LNCaP clone FGC (cell line): ENCODE results near the gene PRSS56.

ENCODE experiments used
- DNase-seq: peaks from one replicate; pipeline ENCODE4 v3.0.0-alpha.2; 2011; ENCODE audit warnings: low read depth
- H3K4me3 ChIP-seq: 2 replicates; pipeline ENCODE4 v1.5.1; 2011; ENCODE audit warnings: mild to moderate bottlenecking, low read depth, low read length, control low read depth
- TF ChIP-seq, protein P1 (sequence below): IDR thresholded peaks from 2 replicates; pipeline ENCODE4 v1.5.1; 2012; ENCODE audit warnings: mild to moderate bottlenecking; ENCODE audit not compliant: control insufficient read depth, insufficient read depth; ENCODE audit errors: extremely low read depth

Gene PRSS56

DNA sequence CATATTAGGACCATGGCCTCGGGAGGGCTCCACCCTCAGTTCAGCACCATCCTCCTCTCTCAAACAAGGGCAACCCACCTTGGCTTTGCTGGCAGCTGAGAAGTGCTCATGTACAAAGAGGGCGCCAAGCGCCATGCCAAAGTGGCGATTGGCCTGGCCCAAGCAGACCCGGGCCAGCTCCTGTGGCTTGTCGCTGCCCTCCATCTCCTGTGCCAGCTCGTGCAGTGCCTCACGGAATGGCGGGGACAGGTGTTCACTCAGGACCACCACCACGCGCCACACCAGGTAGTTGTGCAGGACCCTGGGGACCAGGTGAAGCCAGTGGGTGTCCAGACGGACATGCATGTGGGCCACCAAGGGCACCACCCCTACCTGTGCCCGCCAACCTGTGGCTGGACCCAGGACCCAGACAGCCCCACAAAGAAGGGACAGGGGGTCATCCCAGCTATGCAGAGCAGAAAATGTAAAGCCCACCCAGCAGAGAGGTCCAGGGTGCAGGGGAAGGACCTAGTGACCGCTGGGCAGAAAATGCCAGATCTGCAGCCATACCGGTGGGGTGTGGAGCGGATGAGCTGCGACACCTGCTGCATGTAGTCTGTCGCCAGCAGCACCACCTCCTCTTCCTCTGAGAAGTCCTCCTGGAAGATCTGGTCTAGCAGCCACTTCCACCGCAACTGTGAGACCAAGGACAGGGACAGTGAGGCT is 36.1 kb upstream of the PRSS56 start:
- TF ChIP-seq, protein P1, sequence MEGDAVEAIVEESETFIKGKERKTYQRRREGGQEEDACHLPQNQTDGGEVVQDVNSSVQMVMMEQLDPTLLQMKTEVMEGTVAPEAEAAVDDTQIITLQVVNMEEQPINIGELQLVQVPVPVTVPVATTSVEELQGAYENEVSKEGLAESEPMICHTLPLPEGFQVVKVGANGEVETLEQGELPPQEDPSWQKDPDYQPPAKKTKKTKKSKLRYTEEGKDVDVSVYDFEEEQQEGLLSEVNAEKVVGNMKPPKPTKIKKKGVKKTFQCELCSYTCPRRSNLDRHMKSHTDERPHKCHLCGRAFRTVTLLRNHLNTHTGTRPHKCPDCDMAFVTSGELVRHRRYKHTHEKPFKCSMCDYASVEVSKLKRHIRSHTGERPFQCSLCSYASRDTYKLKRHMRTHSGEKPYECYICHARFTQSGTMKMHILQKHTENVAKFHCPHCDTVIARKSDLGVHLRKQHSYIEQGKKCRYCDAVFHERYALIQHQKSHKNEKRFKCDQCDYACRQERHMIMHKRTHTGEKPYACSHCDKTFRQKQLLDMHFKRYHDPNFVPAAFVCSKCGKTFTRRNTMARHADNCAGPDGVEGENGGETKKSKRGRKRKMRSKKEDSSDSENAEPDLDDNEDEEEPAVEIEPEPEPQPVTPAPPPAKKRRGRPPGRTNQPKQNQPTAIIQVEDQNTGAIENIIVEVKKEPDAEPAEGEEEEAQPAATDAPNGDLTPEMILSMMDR, result no peak
- no peak for DNase-seq
- no peak overlapping the region for H3K4me3 ChIP-seq

DNA sequence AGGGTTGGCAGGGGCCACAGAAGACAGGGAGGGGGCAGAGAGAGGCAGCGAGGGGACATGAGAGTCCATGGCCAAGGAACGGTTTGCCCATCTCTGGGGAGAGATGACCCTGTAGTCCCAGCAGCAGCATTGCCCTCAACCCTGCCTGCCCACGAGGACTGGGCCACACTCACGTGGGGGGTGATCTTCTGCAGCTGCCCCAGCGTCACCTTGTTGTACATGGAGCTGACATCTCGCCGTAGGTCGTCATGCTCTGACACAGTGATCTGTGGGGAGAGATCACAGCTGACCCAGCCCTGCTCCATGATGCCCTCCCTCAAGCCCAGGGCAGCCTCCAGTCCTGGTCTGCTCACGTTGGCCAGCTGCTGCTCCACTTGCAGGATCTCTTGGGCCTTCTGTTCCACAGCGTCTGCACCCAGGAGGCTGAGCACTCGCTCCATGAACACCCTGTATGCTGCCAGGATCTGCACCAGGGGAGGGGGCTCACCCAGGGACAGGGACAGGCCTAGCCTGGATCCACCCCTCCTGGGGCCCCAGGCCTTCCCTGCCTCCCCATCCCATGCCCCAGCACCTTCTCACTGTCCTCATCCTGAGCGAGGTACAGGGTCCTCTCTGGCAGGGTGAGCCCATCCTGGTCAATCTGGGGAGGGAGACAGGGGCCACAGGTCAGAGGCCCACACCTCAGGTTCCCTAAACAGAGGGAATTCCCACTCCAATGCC is 35.4 kb upstream of the PRSS56 start:
- no peak overlapping the region for H3K4me3 ChIP-seq
- no peak for DNase-seq
- TF ChIP-seq, protein P1, result no peak

DNA sequence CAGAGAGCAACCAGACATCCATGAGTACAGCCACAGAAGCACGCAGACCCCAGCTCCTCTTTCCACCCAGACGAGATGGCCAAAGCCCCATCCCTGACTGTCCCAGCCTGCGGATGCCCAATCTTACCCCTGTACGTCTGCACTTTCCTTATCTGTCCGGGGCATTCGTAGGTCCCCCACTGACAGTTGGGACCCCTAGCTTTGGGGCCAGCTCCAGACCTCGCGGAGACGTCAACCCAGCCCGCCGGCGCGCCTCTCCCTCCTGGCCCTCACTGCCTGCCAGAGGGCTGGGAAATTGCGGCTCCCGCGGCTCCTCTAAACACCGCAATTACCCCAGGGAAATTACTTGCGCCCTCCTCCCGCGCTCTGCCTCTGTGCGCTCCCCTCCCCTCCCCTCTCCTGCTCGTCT is 34.8 kb upstream of the PRSS56 start:
- TF ChIP-seq, protein P1, result no peak
- DNase-seq, result no peak
- H3K4me3 ChIP-seq, result no peak overlapping the region

- DNase-seq, result no peak
- no peak overlapping the region for H3K4me3 ChIP-seq
- TF ChIP-seq, protein P1, result no peak
Observed at GRCh38 chr2:232485757-232486557, 34.2 kb upstream of the PRSS56 start.

- TF ChIP-seq, protein P1, result no peak
- H3K4me3 ChIP-seq, result no peak overlapping the region
- DNase-seq, result no peak
Observed at GRCh38 chr2:232486558-232487384, 33.4 kb upstream of the PRSS56 start.

GRCh38 chr2:232487385-232488096 is 32.6 kb upstream of the PRSS56 start, which contains the start of gene ECEL1:
Gene ECEL1 (minus strand): TSS chr2:232487834. CDS start chr2:232486653, 1,181 bp downstream.
- no peak within 1 kb of the TSS for H3K4me3 ChIP-seq

More at GRCh38 chr2:232487385-232488096, 32.6 kb upstream of the PRSS56 start, which contains the start of gene ECEL1:
- no peak for DNase-seq
- TF ChIP-seq, protein P1, result no peak
